Transverse colon (tissue), 4 donors: Measurements from ENCODE around the gene CCT5. TPM values are rescaled to one million over a fixed set of nuclear protein-coding genes. Genes with fewer than 3 reads are reported as not detected.

Experiments used
- DNase-seq: peaks from one replicate; pipeline ENCODE4 v3.0.0-alpha.2; 2019
- H3K27ac ChIP-seq, 4 donors: fragments of 200-600 bp; sonication (generic); 2 replicates each; pipeline ENCODE4 v1.5.1; 2016 to 2018; ENCODE audit warnings: inconsistent platforms in 4 of 4
- H3K27me3 ChIP-seq: fragments of 200-600 bp; sonication (generic); 2 replicates; pipeline ENCODE4 v1.5.1; 2017; ENCODE audit warnings: inconsistent platforms
- H3K36me3 ChIP-seq, 4 donors: fragments of 200-600 bp; sonication (generic); 2 replicates each; pipeline ENCODE4 v1.5.1; 2017 to 2019; ENCODE audit warnings: inconsistent platforms in 4 of 4
- H3K4me1 ChIP-seq, 4 donors: fragments of 200-600 bp; sonication (generic); 2 replicates each; pipeline ENCODE4 v1.5.1; 2017 to 2020; ENCODE audit warnings: inconsistent platforms in 4 of 4
- H3K4me3 ChIP-seq, 4 donors: fragments of 200-600 bp; sonication (generic); 1 replicate in 1 of 4; 2 replicates in 3 of 4; pipeline versions ENCODE4 v1.5.1 to v1.6.1; 2017 to 2019; ENCODE audit warnings: inconsistent platforms in 4 of 4
- H3K9me3 ChIP-seq, 2 donors: fragments of 200-600 bp; sonication (generic); 2 replicates each; pipeline ENCODE4 v1.5.1; 2017 to 2019; ENCODE audit warnings: inconsistent platforms in 2 of 2
- EP300 ChIP-seq: sonication (generic); formaldehyde crosslinking; IDR thresholded peaks from one replicate; pipeline ENCODE4 v1.6.1; 2017; ENCODE audit warnings: antibody characterized with exemption, low read depth
- POLR2A ChIP-seq: fragments of 450-650 bp; IDR thresholded peaks from one replicate; pipeline ENCODE4 v1.6.1; 2016; ENCODE audit warnings: antibody characterized with exemption, mild to moderate bottlenecking, moderate library complexity
- POLR2AphosphoS5 ChIP-seq, 3 donors: sonication (generic); formaldehyde crosslinking; IDR thresholded peaks; one replicate each; pipeline ENCODE4 v1.6.1; 2016; ENCODE audit warnings: antibody characterized with exemption in 3 of 3
- WGBS, 2 donors: methylation state at CpG; one replicate each; pipeline ENCODE4 v1.1.5; 2018; ENCODE audit warnings: low coverage in 1 of 2; 5-methylcytosine and 5-hydroxymethylcytosine counted together
- in situ Hi-C, 4 donors: fragments of 200-750 bp; cut with MboI; loops; one replicate each; pipeline versions ENCODE4 v1.15.0 to v1.15.1; 2017; ENCODE audit warnings: low sequenced_read_pairs in 3 of 4, low pct_ligation_motif_present in 1 of 4, low pct_unique_long_range_greater_than_20kb in 1 of 4
- intact Hi-C: fragments of 100-400 bp; cut with DNase I; formaldehyde crosslinking; loops from one replicate; pipeline ENCODE4 v1.15.1; 2023; ENCODE audit warnings: low total_unique reads
- total RNA-seq, 4 donors: library from RNA; depleted of rRNA; stranded (reverse); fragments of >200 nt; gene quantifications; one replicate each; pipeline ENCODE4 v1.1.0, GENCODE V29; 2016
- TF ChIP-seq, protein P1 (sequence below), 5 experiments: fragments of 200-600 bp in 3 of 5; fragments of 450-650 bp in 2 of 5; sonication (generic) in 3 of 5; IDR thresholded peaks; 1 replicate in 2 of 5; 2 replicates in 3 of 5; pipeline ENCODE4 v1.5.1; 2016 to 2017; ENCODE audit warnings: antibody characterized with exemption in 5 of 5, inconsistent platforms in 3 of 5, mild to moderate bottlenecking in 2 of 5, moderate library complexity in 1 of 5

Gene CCT5
- total RNA-seq, 4 donors from 2014 or later, result 29.1 to 129 (median 76.5) TPM

- intact Hi-C loops (no loop called here), in situ Hi-C loops (no loop called here)
- Histone ChIP-seq H3K27me3 (no peaks in the 10 kb centered on the region), H3K4me3 (no peak overlapping the region), H3K9me3 (no peaks in the 10 kb centered on the region), H3K36me3 (no peaks in the 10 kb centered on the region), H3K4me1 (no peaks in the 10 kb centered on the region), H3K27ac (no peak overlapping the region)
- no peak for TF ChIP-seq EP300
- TF ChIP-seq, protein P1, sequence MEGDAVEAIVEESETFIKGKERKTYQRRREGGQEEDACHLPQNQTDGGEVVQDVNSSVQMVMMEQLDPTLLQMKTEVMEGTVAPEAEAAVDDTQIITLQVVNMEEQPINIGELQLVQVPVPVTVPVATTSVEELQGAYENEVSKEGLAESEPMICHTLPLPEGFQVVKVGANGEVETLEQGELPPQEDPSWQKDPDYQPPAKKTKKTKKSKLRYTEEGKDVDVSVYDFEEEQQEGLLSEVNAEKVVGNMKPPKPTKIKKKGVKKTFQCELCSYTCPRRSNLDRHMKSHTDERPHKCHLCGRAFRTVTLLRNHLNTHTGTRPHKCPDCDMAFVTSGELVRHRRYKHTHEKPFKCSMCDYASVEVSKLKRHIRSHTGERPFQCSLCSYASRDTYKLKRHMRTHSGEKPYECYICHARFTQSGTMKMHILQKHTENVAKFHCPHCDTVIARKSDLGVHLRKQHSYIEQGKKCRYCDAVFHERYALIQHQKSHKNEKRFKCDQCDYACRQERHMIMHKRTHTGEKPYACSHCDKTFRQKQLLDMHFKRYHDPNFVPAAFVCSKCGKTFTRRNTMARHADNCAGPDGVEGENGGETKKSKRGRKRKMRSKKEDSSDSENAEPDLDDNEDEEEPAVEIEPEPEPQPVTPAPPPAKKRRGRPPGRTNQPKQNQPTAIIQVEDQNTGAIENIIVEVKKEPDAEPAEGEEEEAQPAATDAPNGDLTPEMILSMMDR (IDR thresholded peaks at IDR 0.05), result no peak
- TF ChIP-seq POLR2AphosphoS5 (IDR thresholded peaks at IDR 0.05), result no peak
- no peak for TF ChIP-seq POLR2A
- WGBS, 2 donors, result 79% methylated on average over 3 to 5 of the region's 5 CpGs
- no peak for DNase-seq
Measured at GRCh38 chr5:10213316-10213715, 36.8 kb upstream of the CCT5 start.

- no peaks in the 10 kb centered on the region for H3K9me3 ChIP-seq
- no peak for TF ChIP-seq EP300
- TF ChIP-seq POLR2AphosphoS5 (IDR thresholded peaks at IDR 0.05), result no peak
- TF ChIP-seq, protein P1 (IDR thresholded peaks at IDR 0.05), result no peak
- TF ChIP-seq POLR2A, result no peak
- no peaks in the 10 kb centered on the region for H3K36me3 ChIP-seq
- WGBS, 2 donors, result 88 to 89% methylated on average over 1 to 2 of the region's 2 CpGs
- no peak for DNase-seq
- no peak overlapping the region for H3K4me3 ChIP-seq
- H3K27me3 ChIP-seq, result no peaks in the 10 kb centered on the region
- no peaks in the 10 kb centered on the region for H3K4me1 ChIP-seq
- no peak overlapping the region for H3K27ac ChIP-seq
- in situ Hi-C loops, result no loop called here
- intact Hi-C loops, result no loop called here
Measured at GRCh38 chr5:10214041-10214440, 36.0 kb upstream of the CCT5 start.

DNA sequence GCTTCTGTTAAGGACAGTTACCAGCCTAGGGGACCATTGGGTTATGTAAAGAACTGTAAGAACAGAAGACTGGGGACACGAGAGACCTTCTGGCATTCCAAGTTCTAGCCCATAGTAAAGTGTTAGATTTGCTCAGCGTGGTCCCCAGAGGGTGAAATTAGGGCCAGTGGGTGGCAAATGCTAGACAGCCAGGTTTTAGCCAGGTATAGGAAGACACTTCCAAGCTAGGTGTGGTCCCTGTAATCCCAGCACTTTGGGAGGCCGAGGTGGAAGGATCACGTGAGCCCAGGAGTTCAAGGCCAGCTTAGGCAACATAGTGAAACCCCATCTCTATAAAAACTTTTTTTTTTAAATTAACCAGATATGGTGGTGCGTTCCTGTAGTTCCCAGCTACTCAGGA is 34.7 kb upstream of the CCT5 start:
- 83 to 90% methylated on average over 2 to 5 of the region's 5 CpGs for WGBS, 2 donors
- no peak for DNase-seq
- intact Hi-C loops (no loop called here), in situ Hi-C loops (no loop called here)
- Histone ChIP-seq H3K4me3 (no peak overlapping the region), H3K27me3 (no peaks in the 10 kb centered on the region), H3K36me3 (no peaks in the 10 kb centered on the region), H3K4me1 (no peaks in the 10 kb centered on the region), H3K27ac (no peak overlapping the region), H3K9me3 (no peaks in the 10 kb centered on the region)
- TF ChIP-seq POLR2A (no peak), EP300 (no peak), POLR2AphosphoS5 (IDR thresholded peaks at IDR 0.05) (no peak)
- TF ChIP-seq, protein P1 (IDR thresholded peaks at IDR 0.05), result no peak

DNA sequence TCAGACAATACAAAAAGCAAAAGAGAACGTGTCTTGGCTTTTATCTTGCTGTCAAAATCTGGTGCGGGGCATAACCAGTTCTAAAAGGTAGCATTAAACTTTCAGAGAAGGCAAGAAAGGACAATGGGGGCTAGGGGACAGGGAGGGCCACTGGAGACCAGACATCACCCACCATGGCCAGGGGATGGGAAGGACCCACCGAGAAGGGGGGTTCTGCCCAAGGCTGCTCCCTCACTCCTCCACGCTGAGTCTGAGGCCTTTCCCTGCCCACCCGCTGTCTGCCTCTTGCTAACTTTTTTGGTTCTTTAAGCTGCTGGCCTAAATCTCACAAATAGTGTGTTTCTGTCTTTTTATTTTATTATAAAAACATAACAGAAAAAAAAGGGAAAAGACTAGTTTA is 34.0 kb upstream of the CCT5 start:
- Histone ChIP-seq H3K27me3 (no peaks in the 10 kb centered on the region), H3K4me1 (no peaks in the 10 kb centered on the region), H3K9me3 (no peaks in the 10 kb centered on the region), H3K27ac (no peak overlapping the region), H3K4me3 (no peak overlapping the region), H3K36me3 (no peaks in the 10 kb centered on the region)
- in situ Hi-C loops (no loop called here), intact Hi-C loops (no loop called here)
- TF ChIP-seq, protein P1 (IDR thresholded peaks at IDR 0.05), result no peak
- TF ChIP-seq POLR2A (no peak), POLR2AphosphoS5 (IDR thresholded peaks at IDR 0.05) (no peak), EP300 (no peak)
- WGBS, 2 donors, result 82 to 100% methylated on average over 2 to 5 of the region's 5 CpGs
- DNase-seq, result no peak
